Sigmoid colon (tissue), 7 donors: ENCODE measurements around the gene TTK. TPM values are rescaled to one million over a fixed set of nuclear protein-coding genes. Genes with fewer than 3 reads are reported as not detected.
"Not testable (repeated sequence)": the region's sequence is repeated elsewhere in the genome, so short reads cannot be mapped to it uniquely, and the experiment has no call there.

Source experiments
- DNase-seq: peaks from one replicate; pipeline ENCODE4 v3.0.0-alpha.2; 2019
- H3K27ac ChIP-seq, 4 donors: fragments of 200-600 bp; sonication (generic); one replicate each; pipeline ENCODE4 v1.5.1; 2016 to 2019; ENCODE audit warnings: mild to moderate bottlenecking in 1 of 4
- H3K27me3 ChIP-seq, 3 donors: fragments of 200-600 bp; sonication (generic); one replicate each; pipeline ENCODE4 v1.5.1; 2019; ENCODE audit warnings: mild to moderate bottlenecking in 1 of 3
- H3K36me3 ChIP-seq, 4 donors: fragments of 200-600 bp; sonication (generic); one replicate each; pipeline ENCODE4 v1.5.1; 2016 to 2019
- H3K4me1 ChIP-seq, 4 donors: fragments of 200-600 bp; sonication (generic); one replicate each; pipeline ENCODE4 v1.5.1; 2017 to 2019
- H3K4me3 ChIP-seq, 4 donors: fragments of 200-600 bp; sonication (generic); one replicate each; pipeline ENCODE4 v1.5.1; 2017 to 2019; ENCODE audit warnings: mild to moderate bottlenecking in 2 of 4, moderate library complexity in 1 of 4
- H3K9me3 ChIP-seq, 4 donors: fragments of 200-600 bp in 3 of 4; sonication (generic) in 3 of 4; one replicate each; pipeline versions ENCODE4 v1.5.1 to v1.6.1; 2013 to 2019
- CTCF ChIP-seq, 4 experiments: fragments of 450-650 bp in 3 of 4; fragments of 200-600 bp in 1 of 4; IDR thresholded peaks; one replicate each; pipeline ENCODE4 v1.5.1; 2016 to 2019; ENCODE audit warnings: antibody characterized with exemption in 4 of 4, mild to moderate bottlenecking in 3 of 4, moderate library complexity in 2 of 4
- EP300 ChIP-seq, 4 donors: sonication (generic); formaldehyde crosslinking; IDR thresholded peaks; one replicate each; pipeline ENCODE4 v1.6.1; 2017; ENCODE audit warnings: antibody characterized with exemption in 4 of 4
- POLR2A ChIP-seq, 2 donors: fragments of 450-650 bp; IDR thresholded peaks; one replicate each; pipeline ENCODE4 v1.6.1; 2016; ENCODE audit warnings: antibody characterized with exemption in 2 of 2, mild to moderate bottlenecking in 2 of 2, moderate library complexity in 2 of 2
- POLR2AphosphoS5 ChIP-seq, 4 donors: sonication (generic); formaldehyde crosslinking; IDR thresholded peaks; one replicate each; pipeline ENCODE4 v1.6.1; 2017; ENCODE audit warnings: antibody characterized with exemption in 4 of 4
- WGBS, 2 donors: extraction: QIAGEN DNeasy Blood & Tissue Kit; methylation state at CpG; one replicate each; pipeline ENCODE4 v1.1.7; 2013; 5-methylcytosine and 5-hydroxymethylcytosine counted together
- intact Hi-C: fragments of 100-400 bp; cut with DNase I; formaldehyde crosslinking; loops from one replicate; pipeline ENCODE4 v1.15.1; 2023
- polyA plus RNA-seq, 3 donors: library from polyadenylated mRNA; stranded (reverse); fragments of 200-250 nt; gene quantifications; one replicate each; pipeline ENCODE4 v1.2.3, GENCODE V29; 2013
- total RNA-seq, 4 donors: library from RNA; depleted of rRNA; stranded (reverse); fragments of >200 nt; gene quantifications; one replicate each; pipeline ENCODE4 v1.1.0, GENCODE V29; 2016
- donor health status: healthy with polysubstance abuse.
- donor health status: Bipolar disorder and iron deficiency.
- donor health status: healthy.

The TTK gene
- total and polyA plus RNA-seq, 7 donors = 0.16 to 5.9 (median 0.55) TPM

- Histone ChIP-seq H3K36me3 (no peaks in the 10 kb centered on the region), H3K27me3 (no peaks in the 10 kb centered on the region), H3K4me3 (no peak overlapping the region), H3K27ac (no peak overlapping the region), H3K9me3 (no peaks in the 10 kb centered on the region), H3K4me1 (no peaks in the 10 kb centered on the region)
- WGBS, 2 donors = 96 to 98% methylated on average over 3 of the region's 3 CpGs
- DNase-seq = no peak
- TF ChIP-seq CTCF (IDR thresholded peaks at IDR 0.05) (no peak), POLR2A (IDR thresholded peaks at IDR 0.05) (no peak), EP300 (IDR thresholded peaks at IDR 0.05) (no peak)
- intact Hi-C loops = no loop called here
Observed at GRCh38 chr6:80021591-80021990, 17.1 kb downstream of the TTK start.

- TF ChIP-seq CTCF (IDR thresholded peaks at IDR 0.05) (no peak), POLR2AphosphoS5 (IDR thresholded peaks at IDR 0.05) (no peak), POLR2A (IDR thresholded peaks at IDR 0.05) (no peak), EP300 (IDR thresholded peaks at IDR 0.05) (no peak)
- no peak overlapping the region for H3K27ac ChIP-seq
- no peak overlapping the region for H3K4me3 ChIP-seq
- intact Hi-C loops = no loop called here
- no peaks in the 10 kb centered on the region for H3K27me3 ChIP-seq
- no peaks in the 10 kb centered on the region for H3K9me3 ChIP-seq
- H3K4me1 ChIP-seq = no peaks in the 10 kb centered on the region
- 86 to 90% methylated on average over 4 of the region's 4 CpGs for WGBS, 2 donors
- H3K36me3 ChIP-seq = no peaks in the 10 kb centered on the region
- no peak for DNase-seq
Observed at GRCh38 chr6:80022803-80023202, 18.4 kb downstream of the TTK start.

GRCh38 chr6:80028589-80028988 lies 24.1 kb downstream of the TTK start:
- Histone ChIP-seq H3K27me3 (no peaks in the 10 kb centered on the region), H3K27ac (no peak overlapping the region), H3K4me3 (no peak overlapping the region), H3K9me3 (no peaks in the 10 kb centered on the region), H3K4me1 (no peaks in the 10 kb centered on the region), H3K36me3 (no peaks in the 10 kb centered on the region)
- DNase-seq = no peak
- intact Hi-C loops = no loop called here
- no peak for TF ChIP-seq CTCF (IDR thresholded peaks at IDR 0.05)
- no peak for TF ChIP-seq POLR2AphosphoS5 (IDR thresholded peaks at IDR 0.05)
- TF ChIP-seq POLR2A (IDR thresholded peaks at IDR 0.05) = no peak
- TF ChIP-seq EP300 (IDR thresholded peaks at IDR 0.05) = no peak
- WGBS, 2 donors = 81 to 83% methylated on average over 3 of the region's 3 CpGs

- Histone ChIP-seq H3K27ac (no peak overlapping the region), H3K4me3 (no peak overlapping the region), H3K4me1 (no peaks in the 10 kb centered on the region), H3K9me3 (no peaks in the 10 kb centered on the region), H3K27me3 (no peaks in the 10 kb centered on the region), H3K36me3 (no peaks in the 10 kb centered on the region)
- TF ChIP-seq POLR2AphosphoS5 (IDR thresholded peaks at IDR 0.05) (no peak), POLR2A (IDR thresholded peaks at IDR 0.05) (no peak), EP300 (IDR thresholded peaks at IDR 0.05) (no peak), CTCF (IDR thresholded peaks at IDR 0.05) (no peak)
- WGBS, 2 donors = 82 to 87% methylated on average over 3 of the region's 3 CpGs
- intact Hi-C loops = no loop called here
- DNase-seq = no peak
Observed at GRCh38 chr6:80029470-80029869, 25.0 kb downstream of the TTK start.

- H3K4me1 ChIP-seq, H3K4me3 ChIP-seq, H3K27ac ChIP-seq, intact Hi-C loops, DNase-seq, H3K36me3 ChIP-seq, H3K27me3 ChIP-seq, H3K9me3 ChIP-seq: not testable (repeated sequence)
- 96 to 99% methylated on average over 3 of the region's 3 CpGs for WGBS, 2 donors
Observed at GRCh38 chr6:80048220-80048619, 43.8 kb downstream of the TTK start.
